ENCODE results near the gene TMF1.
A peak's percentile ranks its signal among the peaks of the same experiment; 100 is the strongest.

Gene TMF1

GRCh38 chr3:69020857-69021256 lies 31.3 kb downstream of the TMF1 start:
- Histone ChIP-seq H3K27ac (ENCODE audit: low read depth, low read length) (no peak overlapping the region), H3K4me1 (ENCODE audit: control insufficient read depth, low read length) (peaks cover 1% of the 10 kb centered on the region), H4K20me1 (ENCODE audit: control insufficient read depth, insufficient read depth, low read depth, low read length) (no peaks in the 10 kb centered on the region), H3K79me2 (ENCODE audit: control insufficient read depth, low read length) (no peaks in the 10 kb centered on the region), H3K36me3 (ENCODE audit: control insufficient read depth, low read length) (peaks cover 40% of the 10 kb centered on the region), H3K27me3 (ENCODE audit: control insufficient read depth, low read length) (no peaks in the 10 kb centered on the region), H3K4me3 (ENCODE audit: low read length) (no peak overlapping the region), H3K9me2 (replicated peaks; ENCODE audit: control insufficient read depth, low read length) (no peaks in the 10 kb centered on the region), H3F3A (ENCODE audit: control insufficient read depth, insufficient read depth) (peaks cover 19% of the 10 kb centered on the region), H3K9me3 (ENCODE audit: control insufficient read depth, insufficient read depth, low read length) (no peaks in the 10 kb centered on the region), H3K4me2 (ENCODE audit: low read length) (no peak overlapping the region)
- TF ChIP-seq CTCF (IDR thresholded peaks at IDR 0.05; ENCODE audit: low read depth, low read length, poor library complexity, severe bottlenecking) (no peak), EZH2phosphoT487 (IDR thresholded peaks at IDR 0.05; ENCODE audit: borderline replicate concordance, low read length) (no peak)

- TF ChIP-seq CTCF (IDR thresholded peaks at IDR 0.05; ENCODE audit: low read depth, low read length, poor library complexity, severe bottlenecking) (peak; percentile 40), EZH2phosphoT487 (IDR thresholded peaks at IDR 0.05; ENCODE audit: borderline replicate concordance, low read length) (no peak)
- H4K20me1 ChIP-seq (ENCODE audit: control insufficient read depth, insufficient read depth, low read depth, low read length) = no peaks in the 10 kb centered on the region
- H3K4me3 ChIP-seq (ENCODE audit: low read length) = no peak overlapping the region
- H3K27ac ChIP-seq (ENCODE audit: low read depth, low read length) = no peak overlapping the region
- H3K36me3 ChIP-seq (ENCODE audit: control insufficient read depth, low read length) = peaks cover 36% of the 10 kb centered on the region
- H3K27me3 ChIP-seq (ENCODE audit: control insufficient read depth, low read length) = no peaks in the 10 kb centered on the region
- no peaks in the 10 kb centered on the region for H3K9me3 ChIP-seq (ENCODE audit: control insufficient read depth, insufficient read depth, low read length)
- H3K4me2 ChIP-seq (ENCODE audit: low read length) = no peak overlapping the region
- H3K4me1 ChIP-seq (ENCODE audit: control insufficient read depth, low read length) = peaks cover 4% of the 10 kb centered on the region
- H3K79me2 ChIP-seq (ENCODE audit: control insufficient read depth, low read length) = no peaks in the 10 kb centered on the region
- H3F3A ChIP-seq (ENCODE audit: control insufficient read depth, insufficient read depth) = peaks cover 19% of the 10 kb centered on the region
- H3K9me2 ChIP-seq (replicated peaks; ENCODE audit: control insufficient read depth, low read length) = no peaks in the 10 kb centered on the region
These were observed 31.7 kb downstream of the TMF1 start for GRCh38 chr3:69020424-69020823.

- Histone ChIP-seq H3K36me3 (ENCODE audit: control insufficient read depth, low read length) (peaks cover 11% of the 10 kb centered on the region), H3F3A (ENCODE audit: control insufficient read depth, insufficient read depth) (peaks cover 14% of the 10 kb centered on the region; the same call in 1 of the 2 replicates), H3K4me3 (ENCODE audit: low read length) (no peak overlapping the region), H3K4me1 (ENCODE audit: control insufficient read depth, low read length) (peaks cover 27% of the 10 kb centered on the region), H3K79me2 (ENCODE audit: control insufficient read depth, low read length) (no peaks in the 10 kb centered on the region; the same call in 1 of the 2 replicates), H3K27ac (ENCODE audit: low read depth, low read length) (no peak overlapping the region), H3K9me2 (replicated peaks; ENCODE audit: control insufficient read depth, low read length) (no peaks in the 10 kb centered on the region), H3K4me2 (ENCODE audit: low read length) (no peak overlapping the region), H3K9me3 (ENCODE audit: control insufficient read depth, insufficient read depth, low read length) (no peaks in the 10 kb centered on the region), H4K20me1 (ENCODE audit: control insufficient read depth, insufficient read depth, low read depth, low read length) (no peaks in the 10 kb centered on the region), H3K27me3 (ENCODE audit: control insufficient read depth, low read length) (no peaks in the 10 kb centered on the region)
- no peak for TF ChIP-seq EZH2phosphoT487 (IDR thresholded peaks at IDR 0.05; ENCODE audit: borderline replicate concordance, low read length)
- no peak for TF ChIP-seq CTCF (IDR thresholded peaks at IDR 0.05; ENCODE audit: low read depth, low read length, poor library complexity, severe bottlenecking)
These were observed 35.2 kb downstream of the TMF1 start for GRCh38 chr3:69016901-69017300.
